Tibial nerve (tissue), 4 donors: ENCODE measurements around the gene GK.

Experiments used
- CTCF ChIP-seq, 5 experiments: fragments of 200-600 bp in 3 of 5; fragments of 450-650 bp in 2 of 5; sonication (generic) in 3 of 5; IDR thresholded peaks; one replicate each; pipeline ENCODE4 v1.5.1; 2016 to 2019; ENCODE audit warnings: antibody characterized with exemption in 5 of 5, mild to moderate bottlenecking in 3 of 5, moderate library complexity in 2 of 5
- EP300 ChIP-seq, 2 donors: sonication (generic); formaldehyde crosslinking; IDR thresholded peaks; one replicate each; pipeline ENCODE4 v1.6.1; 2017; ENCODE audit warnings: antibody characterized with exemption in 2 of 2, mild to moderate bottlenecking in 1 of 2

GRCh38 chrX:30751497-30751896 is 98.3 kb downstream of the GK start:
- TF ChIP-seq CTCF (IDR thresholded peaks at IDR 0.05) (no peak), EP300 (IDR thresholded peaks at IDR 0.05) (no peak)
